Glomerular visceral epithelial cell (primary cell): ENCODE results near the gene TRAIP.
"Not testable (repeated sequence)": the region's sequence is repeated elsewhere in the genome, so short reads cannot be mapped to it uniquely, and the experiment has no call there.

Experiments used
- DNase-seq: peaks from one replicate; pipeline ENCODE4 v3.0.0-alpha.2; 2016; ENCODE audit errors: extremely low spot score

TRAIP gene

GRCh38 chr3:49823131-49823530, 33.2 kb downstream of the TRAIP start:
- not testable (repeated sequence) for DNase-seq

- DNase-seq, result peak; percentile 72
These were observed 42.7 kb downstream of the TRAIP start, which contains the start of gene UBA7 for GRCh38 chr3:49813497-49814174. Gene UBA7 (minus strand): TSS chr3:49813953. CDS start chr3:49813787, 166 bp downstream.

- DNase-seq, result no peak
These were observed 43.4 kb downstream of the TRAIP start for GRCh38 chr3:49812916-49813496.

- no peak for DNase-seq
These were observed 48.8 kb downstream of the TRAIP start for GRCh38 chr3:49807431-49808114.

- DNase-seq, result no peak
These were observed 49.5 kb downstream of the TRAIP start for GRCh38 chr3:49806850-49807249.

GRCh38 chr3:49805897-49806701, 50.3 kb downstream of the TRAIP start:
- DNase-seq, result no peak

GRCh38 chr3:49805367-49805782, 51.0 kb downstream of the TRAIP start:
- DNase-seq, result no peak

GRCh38 chr3:49804141-49805041, 52.0 kb downstream of the TRAIP start:
- DNase-seq, result no peak

GRCh38 chr3:49803465-49804140, 52.8 kb downstream of the TRAIP start:
- DNase-seq, result no peak

GRCh38 chr3:49802719-49803464, 53.5 kb downstream of the TRAIP start, which contains the start of gene INKA1:
Gene INKA1 (plus strand): TSS chr3:49803261. CDS start chr3:49803393, 132 bp downstream.
- peak; percentile 82 for DNase-seq

- DNase-seq, result no peak
These were observed 55.2 kb downstream of the TRAIP start for GRCh38 chr3:49801160-49801559.

- peak; percentile 74 for DNase-seq
These were observed 56.6 kb downstream of the TRAIP start, which contains the start of gene CDHR4 for GRCh38 chr3:49799761-49800160. Gene CDHR4 (minus strand): TSS chr3:49799873. CDS start chr3:49799812, 61 bp downstream.

GRCh38 chr3:49799105-49799504, 57.3 kb downstream of the TRAIP start:
- no peak for DNase-seq

- DNase-seq, result no peak
These were observed 61.1 kb downstream of the TRAIP start for GRCh38 chr3:49794926-49795905.

GRCh38 chr3:49794431-49794830, 61.9 kb downstream of the TRAIP start:
- no peak for DNase-seq

GRCh38 chr3:49793486-49794085, 62.8 kb downstream of the TRAIP start:
- no peak for DNase-seq

GRCh38 chr3:49792371-49793150, 63.8 kb downstream of the TRAIP start:
- DNase-seq, result no peak
